GM18517 (cell line): ENCODE measurements around the gene LUC7L2.
"Not testable (repeated sequence)": the region's sequence is repeated elsewhere in the genome, so short reads cannot be mapped to it uniquely, and the experiment has no call there.

Experiments
- ATAC-seq: cut with Tn5 transposase; IDR thresholded peaks from one replicate; pipeline ENCODE4 v1.9.1; 2021; ENCODE audit warnings: mild to moderate bottlenecking, moderate library complexity; ENCODE audit not compliant: unreplicated experiment

The LUC7L2 gene

DNA sequence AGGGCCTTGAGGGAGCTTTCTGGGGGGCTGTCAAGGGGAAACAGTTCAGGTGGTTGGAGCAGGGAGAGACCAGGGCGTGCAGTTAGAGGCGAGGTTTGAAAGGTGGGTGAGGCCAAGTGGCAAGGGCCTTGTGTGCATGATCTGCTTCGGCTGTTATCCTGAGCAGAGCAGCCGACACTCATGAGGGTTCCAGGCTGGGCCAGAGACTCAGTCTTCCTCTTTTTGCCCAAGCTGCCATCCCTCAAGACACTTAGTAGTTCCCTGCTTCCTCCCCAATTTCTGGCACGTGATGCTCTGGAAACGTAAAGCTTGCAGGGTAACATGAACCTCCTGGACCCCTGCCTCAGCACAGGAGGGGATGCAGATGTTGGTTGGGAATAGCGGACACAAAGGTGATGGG, 79.7 kb downstream of the LUC7L2 start:
- no peak for ATAC-seq

GRCh38 chr7:139441961-139442360, 82.3 kb downstream of the LUC7L2 start:
- ATAC-seq: no peak

GRCh38 chr7:139446051-139446890, 86.6 kb downstream of the LUC7L2 start:
- no peak for ATAC-seq

DNA sequence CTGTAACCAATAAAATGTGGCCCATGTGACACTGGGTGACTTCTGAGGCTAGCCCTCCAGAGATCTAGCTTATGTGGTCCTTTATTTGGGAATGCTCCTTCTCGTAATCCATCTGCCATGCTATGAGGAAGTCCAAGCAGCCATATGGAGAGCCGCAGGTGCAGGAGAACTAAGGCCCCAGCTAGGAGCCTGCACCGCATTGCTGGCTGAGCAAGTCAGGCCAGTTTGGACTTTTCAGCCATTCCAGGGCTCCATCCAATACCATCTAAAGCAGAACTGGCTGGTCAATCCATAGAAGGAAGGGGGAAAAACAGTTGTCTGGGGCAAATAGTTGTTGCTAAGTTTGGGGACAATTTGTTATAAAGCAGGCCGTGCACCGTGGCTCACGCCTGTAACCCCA, 91.2 kb downstream of the LUC7L2 start:
- ATAC-seq: no peak

DNA sequence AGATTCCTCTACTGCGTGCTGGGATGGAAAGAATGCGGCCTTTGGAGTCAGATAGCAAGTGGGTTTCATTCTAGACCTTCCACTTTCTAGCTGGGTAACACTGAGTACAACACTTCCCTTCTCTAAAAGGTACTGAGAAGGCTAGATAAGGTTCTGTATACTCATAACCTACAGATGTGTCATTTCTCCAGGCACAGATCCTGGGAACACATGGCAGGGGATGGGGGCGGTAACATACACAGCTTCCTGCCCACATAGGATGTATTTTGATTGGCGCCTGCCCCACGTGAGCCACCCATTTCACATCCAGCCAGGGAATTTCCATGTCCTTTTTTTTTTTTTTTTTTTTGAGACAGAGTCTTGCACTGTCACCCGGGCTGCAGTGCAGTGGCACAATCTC, 91.9 kb downstream of the LUC7L2 start:
- no peak for ATAC-seq

- ATAC-seq: no peak
Observed at GRCh38 chr7:139452958-139453672, 93.4 kb downstream of the LUC7L2 start.

GRCh38 chr7:139453673-139454321, 94.1 kb downstream of the LUC7L2 start:
- no peak for ATAC-seq

- ATAC-seq: no peak
Observed at GRCh38 chr7:139455789-139456188, 96.1 kb downstream of the LUC7L2 start.

DNA sequence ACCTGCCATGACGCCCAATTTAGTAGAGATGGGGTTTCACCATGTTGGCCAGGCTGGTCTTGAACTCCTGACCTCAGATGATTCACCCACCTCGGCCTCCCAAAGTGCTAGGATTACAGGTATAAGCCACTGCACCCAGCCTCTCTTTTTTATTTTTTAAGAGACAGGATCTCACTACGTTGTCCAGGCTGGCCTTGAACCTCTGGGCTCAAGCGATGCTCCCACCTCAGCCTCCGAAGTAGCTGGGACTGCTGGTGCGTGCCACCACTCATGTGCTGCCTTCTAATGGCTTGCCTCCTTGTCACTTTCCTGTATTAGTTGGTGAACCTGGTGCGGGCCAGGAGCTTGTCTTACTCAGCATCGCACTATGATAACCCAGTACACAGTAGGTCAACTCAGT, 96.8 kb downstream of the LUC7L2 start:
- ATAC-seq: no peak

DNA sequence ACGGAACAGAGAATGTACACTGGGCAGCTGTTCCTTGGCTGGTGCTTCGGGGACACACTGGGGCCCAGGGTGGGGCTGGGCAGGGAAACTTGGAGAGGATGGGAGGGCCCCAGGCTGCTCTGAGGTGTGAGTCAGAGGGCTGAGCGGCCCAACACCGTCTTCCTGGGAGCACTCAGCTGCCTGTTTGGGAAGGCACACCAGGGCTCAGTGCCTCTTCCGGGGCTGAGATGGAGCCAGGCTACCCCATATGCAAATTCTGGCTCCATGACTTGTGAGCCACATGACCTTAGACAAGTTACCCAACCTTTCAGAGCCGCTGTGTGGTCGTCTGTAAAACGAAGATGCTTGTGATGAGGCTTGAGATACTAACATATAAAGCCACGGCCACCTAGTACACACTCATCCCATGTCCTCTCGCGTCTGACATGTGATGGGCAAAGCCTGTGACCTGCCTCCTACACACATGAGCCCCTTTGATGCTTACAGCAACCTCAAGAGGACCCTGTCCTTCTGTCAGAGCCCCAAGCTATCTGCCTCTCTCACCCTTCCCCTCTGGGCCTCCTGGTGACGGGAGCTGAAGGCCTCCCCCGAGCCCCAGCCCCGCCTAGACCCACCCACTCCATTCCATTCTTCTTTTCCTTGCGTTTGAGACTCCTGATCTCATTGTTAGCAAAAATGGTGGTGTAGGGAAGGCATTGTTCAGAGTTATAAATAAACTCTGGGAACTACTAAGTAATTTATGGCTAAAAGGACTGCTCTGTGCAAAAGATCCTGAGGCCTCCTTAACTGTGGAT, 97.7 kb downstream of the LUC7L2 start:
- no peak for ATAC-seq

DNA sequence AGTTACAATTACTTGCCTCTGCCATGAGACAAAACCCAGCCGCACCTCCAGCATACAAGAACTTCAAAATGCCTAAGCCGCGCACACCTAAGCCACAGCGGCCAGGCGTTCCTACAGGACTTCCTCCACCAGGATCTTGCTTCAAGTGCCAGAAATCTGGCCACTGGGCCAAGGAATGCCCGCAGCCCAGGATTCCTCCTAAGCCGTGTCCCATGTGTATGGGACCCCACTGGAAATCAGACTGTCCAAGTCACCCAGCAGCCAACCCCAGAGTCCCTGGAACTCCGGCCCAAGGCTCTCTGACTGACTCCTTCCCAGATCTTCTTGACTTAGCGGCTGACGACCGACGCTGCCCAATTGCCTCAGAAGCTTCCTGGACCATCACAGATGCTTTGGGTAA, 103.7 kb downstream of the LUC7L2 start:
- not testable (repeated sequence) for ATAC-seq

- not testable (repeated sequence) for ATAC-seq
Observed at GRCh38 chr7:139464511-139464910, 104.8 kb downstream of the LUC7L2 start.

GRCh38 chr7:139465072-139465471, 105.4 kb downstream of the LUC7L2 start:
- ATAC-seq: not testable (repeated sequence)

GRCh38 chr7:139467729-139468128, 108.0 kb downstream of the LUC7L2 start:
- not testable (repeated sequence) for ATAC-seq

DNA sequence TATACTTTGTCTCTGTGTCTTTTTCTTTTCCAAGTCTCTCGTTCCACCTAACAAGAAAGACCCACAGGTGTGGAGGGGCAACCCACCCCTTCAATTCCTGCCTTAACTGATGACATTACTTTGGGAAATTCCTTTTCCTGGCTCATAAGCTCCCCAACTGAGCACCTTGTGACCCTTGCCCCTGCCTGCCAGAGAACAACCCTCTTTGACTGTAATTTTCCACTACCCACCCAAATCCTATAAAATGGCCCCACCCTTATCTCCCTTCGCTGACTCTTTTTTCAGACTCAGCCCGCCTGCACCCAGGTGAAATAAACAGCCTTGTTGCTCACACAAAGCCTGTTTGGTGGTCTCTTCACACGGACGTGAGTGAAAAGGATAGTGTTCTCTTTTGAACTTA, 108.6 kb downstream of the LUC7L2 start:
- not testable (repeated sequence) for ATAC-seq

GRCh38 chr7:139471740-139472353, 112.2 kb downstream of the LUC7L2 start:
- ATAC-seq: no peak
